ENCODE measurements around the gene GSS. TPM values are rescaled to one million over a fixed set of nuclear protein-coding genes. Genes with fewer than 3 reads are reported as not detected.

GSS gene
- total RNA-seq, 1 donor from 2014 or later, result 17.2 TPM

DNA sequence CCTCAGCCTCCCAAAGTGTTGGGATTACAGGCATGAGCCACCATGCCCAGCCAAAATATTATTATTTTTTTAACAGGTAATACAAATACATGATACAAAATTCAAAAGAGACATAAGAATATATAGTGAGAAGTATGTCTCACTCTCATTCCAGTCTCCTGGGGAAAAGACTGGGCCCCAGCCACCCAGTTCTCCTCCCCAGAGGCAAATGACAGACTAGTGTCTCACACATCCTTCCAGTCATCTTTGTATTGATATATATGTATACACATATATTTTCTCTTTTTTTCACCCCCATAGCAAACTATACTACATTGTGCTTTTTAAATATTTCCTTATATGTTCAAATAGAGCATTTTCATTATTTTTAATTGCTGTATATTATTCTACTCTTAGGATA is 8.3 kb downstream of the GSS start:
- intact Hi-C loops (cut with micrococcal nuclease), result no loop called here
- no peak for DNase-seq
- Histone ChIP-seq H3K4me3 (no peak overlapping the region), H3K9me3 (replicated peaks) (no peaks in the 10 kb centered on the region), H3K27me3 (ENCODE audit: low read depth) (no peaks in the 10 kb centered on the region), H3K36me3 (peaks cover 20% of the 10 kb centered on the region), H3K4me1 (peaks cover 25% of the 10 kb centered on the region), H3K27ac (replicated peaks) (peak overlapping the region; percentile 60)
- no peak for TF ChIP-seq CTCF (IDR thresholded peaks at IDR 0.05; ENCODE audit: borderline replicate concordance)

- intact Hi-C loops (cut with micrococcal nuclease), result no loop called here
- no peaks in the 10 kb centered on the region for H3K27me3 ChIP-seq (ENCODE audit: low read depth)
- peak overlapping the region; percentile 60 for H3K27ac ChIP-seq (replicated peaks)
- no peak for DNase-seq
- peaks cover 25% of the 10 kb centered on the region for H3K4me1 ChIP-seq
- peaks cover 26% of the 10 kb centered on the region for H3K36me3 ChIP-seq
- no peak for TF ChIP-seq CTCF (IDR thresholded peaks at IDR 0.05; ENCODE audit: borderline replicate concordance)
- no peaks in the 10 kb centered on the region for H3K9me3 ChIP-seq (replicated peaks)
- H3K4me3 ChIP-seq, result no peak overlapping the region
Observed at GRCh38 chr20:34946661-34947060, 8.9 kb downstream of the GSS start.

DNA sequence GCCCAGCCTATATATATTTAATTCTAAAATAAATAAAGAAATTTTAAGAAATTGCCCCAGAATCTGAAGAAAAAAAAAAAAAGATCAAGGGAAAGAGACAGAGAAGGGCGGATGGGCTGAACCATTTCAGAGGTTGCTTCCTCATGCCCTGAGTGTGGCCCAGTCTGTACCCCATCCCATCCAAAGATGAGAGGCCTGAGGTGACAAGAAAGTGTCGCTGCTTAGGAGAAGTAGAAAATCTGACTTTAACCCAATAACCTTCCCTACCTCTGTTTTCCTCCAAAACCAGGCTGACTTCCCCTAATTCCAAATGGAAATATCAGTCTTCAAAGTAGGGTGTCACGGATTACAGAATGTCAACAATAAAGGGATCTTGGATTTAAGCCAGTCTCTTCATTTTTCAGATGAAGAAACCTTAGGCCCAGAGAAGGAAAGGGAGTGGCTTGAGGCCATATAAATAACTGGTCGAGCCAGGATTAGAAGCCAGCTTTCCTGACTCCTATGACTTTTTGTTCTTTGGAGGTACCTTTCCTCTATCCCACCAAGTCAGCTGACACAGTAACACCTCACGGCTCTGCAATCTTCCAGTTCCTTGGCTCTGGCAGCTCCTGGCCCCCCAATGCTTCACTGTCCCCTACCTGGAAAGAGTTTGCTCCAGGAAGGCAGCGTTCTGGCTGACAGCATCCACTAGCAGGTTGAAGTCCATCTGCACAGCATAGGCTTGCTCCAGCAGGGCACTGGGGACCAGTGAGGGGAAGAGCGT is 10.1 kb downstream of the GSS start:
- Histone ChIP-seq H3K27ac (replicated peaks) (peak overlapping the region; percentile 60), H3K36me3 (peaks cover 30% of the 10 kb centered on the region), H3K4me1 (peaks cover 26% of the 10 kb centered on the region), H3K4me3 (no peak overlapping the region), H3K9me3 (replicated peaks) (no peaks in the 10 kb centered on the region), H3K27me3 (ENCODE audit: low read depth) (no peaks in the 10 kb centered on the region)
- no peak for DNase-seq
- intact Hi-C loops (cut with micrococcal nuclease), result no loop called here
- TF ChIP-seq CTCF (IDR thresholded peaks at IDR 0.05; ENCODE audit: borderline replicate concordance), result no peak

DNA sequence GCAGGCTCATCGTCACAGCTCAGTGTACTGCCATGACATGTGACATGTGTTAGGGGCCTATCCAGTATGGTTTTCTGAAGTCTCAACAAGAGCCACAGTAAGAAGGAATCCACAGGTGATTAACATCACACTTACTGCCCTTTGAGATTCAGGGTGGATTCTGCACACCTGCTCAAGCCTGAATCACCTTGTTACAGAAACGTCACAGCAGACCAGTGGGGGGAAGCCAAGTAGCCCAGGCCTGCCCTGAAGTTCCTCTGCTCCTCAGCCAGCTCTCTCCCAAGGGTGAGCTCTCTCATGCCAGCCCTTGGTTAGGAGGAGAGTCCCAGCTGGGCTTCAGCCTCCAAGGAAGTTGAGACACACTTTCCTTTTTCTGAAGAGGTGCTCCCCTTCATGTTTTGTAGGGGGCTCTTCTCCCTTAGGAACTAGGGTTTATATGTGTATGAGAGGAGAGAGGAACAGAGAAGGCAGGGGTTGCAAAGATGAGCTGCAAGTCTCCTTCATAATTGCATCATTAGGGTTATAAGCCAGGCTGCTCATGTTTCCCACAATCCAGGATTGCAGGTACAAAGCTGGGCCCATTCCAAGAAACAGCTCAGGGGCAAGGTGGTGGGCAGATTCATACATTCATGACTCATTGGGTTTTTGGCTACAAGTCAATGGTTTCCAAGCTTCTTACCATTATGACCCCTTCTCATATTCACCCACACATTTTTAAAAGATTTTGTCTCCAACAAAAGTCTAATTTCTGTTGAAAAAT is 11.6 kb downstream of the GSS start:
- TF ChIP-seq CTCF (IDR thresholded peaks at IDR 0.05; ENCODE audit: borderline replicate concordance), result no peak
- no peaks in the 10 kb centered on the region for H3K9me3 ChIP-seq (replicated peaks)
- no peak overlapping the region for H3K27ac ChIP-seq (replicated peaks)
- H3K36me3 ChIP-seq, result peaks cover 30% of the 10 kb centered on the region
- H3K4me1 ChIP-seq, result peaks cover 39% of the 10 kb centered on the region
- no peak for DNase-seq
- H3K27me3 ChIP-seq (ENCODE audit: low read depth), result no peaks in the 10 kb centered on the region
- intact Hi-C loops (cut with micrococcal nuclease), result no loop called here
- no peak overlapping the region for H3K4me3 ChIP-seq

- Histone ChIP-seq H3K27me3 (ENCODE audit: low read depth) (no peaks in the 10 kb centered on the region), H3K4me1 (peaks cover 55% of the 10 kb centered on the region), H3K4me3 (no peak overlapping the region), H3K27ac (replicated peaks) (peak overlapping the region; percentile 87), H3K9me3 (replicated peaks) (no peaks in the 10 kb centered on the region), H3K36me3 (peaks cover 30% of the 10 kb centered on the region)
- DNase-seq, result no peak
- TF ChIP-seq CTCF (IDR thresholded peaks at IDR 0.05; ENCODE audit: borderline replicate concordance), result no peak
- intact Hi-C loops (cut with micrococcal nuclease), result no loop called here
Observed at GRCh38 chr20:34942301-34942700, 13.3 kb downstream of the GSS start.
